ENCODE data around the gene PEMT. TPM values are rescaled to one million over a fixed set of nuclear protein-coding genes. Genes with fewer than 3 reads are reported as not detected.
A peak's percentile ranks its signal among the peaks of the same experiment; 100 is the strongest.

The PEMT gene
- total and polyA plus RNA-seq, 2 donors from 2014 or later, result 36.8 to 52.1 TPM

- intact Hi-C loops (cut with DNase I), result no loop called here
- Histone ChIP-seq H3K9ac (ENCODE audit: low read length in 3 of 3) (no peak overlapping the region), H3K27me3 (ENCODE audit: control insufficient read depth, insufficient read depth, low read length) (no peaks in the 10 kb centered on the region), H3K4me3 (ENCODE audit: low read length in 3 of 3) (no peak overlapping the region), H3K36me3 (ENCODE audit: control insufficient read depth in 2 of 3, insufficient read depth in 3 of 3, low read length in 3 of 3) (no peaks in the 10 kb centered on the region), H3K27ac (ENCODE audit: low read depth in 2 of 2, low read length in 2 of 2) (no peak overlapping the region), H3K4me1 (ENCODE audit: control insufficient read depth in 2 of 3, insufficient read depth in 2 of 3, low read depth in 1 of 3, low read length in 3 of 3) (no peaks in the 10 kb centered on the region), H3K9me3 (ENCODE audit: control insufficient read depth in 2 of 3, insufficient read depth in 1 of 3, low read length in 3 of 3) (no peaks in the 10 kb centered on the region)
- TF ChIP-seq, protein P1, sequence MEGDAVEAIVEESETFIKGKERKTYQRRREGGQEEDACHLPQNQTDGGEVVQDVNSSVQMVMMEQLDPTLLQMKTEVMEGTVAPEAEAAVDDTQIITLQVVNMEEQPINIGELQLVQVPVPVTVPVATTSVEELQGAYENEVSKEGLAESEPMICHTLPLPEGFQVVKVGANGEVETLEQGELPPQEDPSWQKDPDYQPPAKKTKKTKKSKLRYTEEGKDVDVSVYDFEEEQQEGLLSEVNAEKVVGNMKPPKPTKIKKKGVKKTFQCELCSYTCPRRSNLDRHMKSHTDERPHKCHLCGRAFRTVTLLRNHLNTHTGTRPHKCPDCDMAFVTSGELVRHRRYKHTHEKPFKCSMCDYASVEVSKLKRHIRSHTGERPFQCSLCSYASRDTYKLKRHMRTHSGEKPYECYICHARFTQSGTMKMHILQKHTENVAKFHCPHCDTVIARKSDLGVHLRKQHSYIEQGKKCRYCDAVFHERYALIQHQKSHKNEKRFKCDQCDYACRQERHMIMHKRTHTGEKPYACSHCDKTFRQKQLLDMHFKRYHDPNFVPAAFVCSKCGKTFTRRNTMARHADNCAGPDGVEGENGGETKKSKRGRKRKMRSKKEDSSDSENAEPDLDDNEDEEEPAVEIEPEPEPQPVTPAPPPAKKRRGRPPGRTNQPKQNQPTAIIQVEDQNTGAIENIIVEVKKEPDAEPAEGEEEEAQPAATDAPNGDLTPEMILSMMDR (IDR thresholded peaks at IDR 0.05; ENCODE audit: borderline replicate concordance, extremely low read depth, insufficient read depth), result no peak
- FAIRE-seq (no peak), DNase-seq (peak in 1 of 5 donors; percentile 46)
Measured at GRCh38 chr17:17509601-17510425, 81.7 kb downstream of the PEMT start.

GRCh38 chr17:17508646-17509591, 82.6 kb downstream of the PEMT start:
- Histone ChIP-seq H3K36me3 (ENCODE audit: control insufficient read depth in 2 of 3, insufficient read depth in 3 of 3, low read length in 3 of 3) (no peaks in the 10 kb centered on the region), H3K9ac (ENCODE audit: low read length in 3 of 3) (no peak overlapping the region), H3K4me1 (ENCODE audit: control insufficient read depth in 2 of 3, insufficient read depth in 2 of 3, low read depth in 1 of 3, low read length in 3 of 3) (no peaks in the 10 kb centered on the region), H3K27me3 (ENCODE audit: control insufficient read depth, insufficient read depth, low read length) (no peaks in the 10 kb centered on the region), H3K4me3 (ENCODE audit: low read length in 3 of 3) (no peak overlapping the region), H3K27ac (ENCODE audit: low read depth in 2 of 2, low read length in 2 of 2) (no peak overlapping the region), H3K9me3 (ENCODE audit: control insufficient read depth in 2 of 3, insufficient read depth in 1 of 3, low read length in 3 of 3) (no peaks in the 10 kb centered on the region)
- no peak for FAIRE-seq
- intact Hi-C loops (cut with DNase I), result no loop called here
- TF ChIP-seq, protein P1 (IDR thresholded peaks at IDR 0.05; ENCODE audit: borderline replicate concordance, extremely low read depth, insufficient read depth), result no peak
- peak in 1 of 5 donors; percentile 52 for DNase-seq

DNA sequence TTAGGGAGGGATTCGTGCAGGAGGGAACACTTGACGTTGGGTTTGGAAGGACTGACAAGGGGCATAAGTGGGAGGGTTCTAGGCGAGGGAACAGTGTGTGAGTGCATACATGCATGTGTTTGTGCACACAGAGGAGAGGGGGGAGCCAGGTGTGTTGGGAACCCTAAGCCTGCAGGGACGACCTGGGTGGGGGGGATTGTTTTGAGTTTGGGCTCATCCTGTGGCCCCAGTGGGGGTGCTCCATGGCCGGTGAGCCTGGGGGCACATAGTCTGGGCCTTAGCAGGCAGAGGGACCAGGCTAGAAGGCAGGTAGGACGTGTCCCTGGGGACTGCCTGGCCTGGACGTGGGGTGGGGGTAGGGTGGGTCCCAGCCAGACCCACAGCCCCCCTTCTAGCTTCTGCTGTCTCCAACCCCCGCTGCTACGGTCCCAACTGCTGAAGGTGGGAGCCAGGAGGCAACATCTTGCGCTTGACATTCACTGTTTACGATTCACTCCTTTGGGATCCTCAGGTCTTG, 83.4 kb downstream of the PEMT start:
- Histone ChIP-seq H3K9ac (ENCODE audit: low read length in 3 of 3) (no peak overlapping the region), H3K4me1 (ENCODE audit: control insufficient read depth in 2 of 3, insufficient read depth in 2 of 3, low read depth in 1 of 3, low read length in 3 of 3) (no peaks in the 10 kb centered on the region), H3K27ac (ENCODE audit: low read depth in 2 of 2, low read length in 2 of 2) (no peak overlapping the region), H3K36me3 (ENCODE audit: control insufficient read depth in 2 of 3, insufficient read depth in 3 of 3, low read length in 3 of 3) (no peaks in the 10 kb centered on the region), H3K9me3 (ENCODE audit: control insufficient read depth in 2 of 3, insufficient read depth in 1 of 3, low read length in 3 of 3) (no peaks in the 10 kb centered on the region), H3K4me3 (ENCODE audit: low read length in 3 of 3) (no peak overlapping the region), H3K27me3 (ENCODE audit: control insufficient read depth, insufficient read depth, low read length) (no peaks in the 10 kb centered on the region)
- DNase-seq, result peak in 1 of 5 donors; percentile 58
- no peak for FAIRE-seq
- TF ChIP-seq, protein P1 (IDR thresholded peaks at IDR 0.05; ENCODE audit: borderline replicate concordance, extremely low read depth, insufficient read depth), result no peak
- intact Hi-C loops (cut with DNase I), result no loop called here

All from kidney (tissue), 14 donors.